ENCODE results near the gene DENND2D.

GRCh38 chr1:111164151-111164550, 36.3 kb downstream of the DENND2D start:
- TF ChIP-seq CTCF (IDR thresholded peaks at IDR 0.05), result no peak
- no peak for TF ChIP-seq POLR2AphosphoS5 (IDR thresholded peaks at IDR 0.05)
- TF ChIP-seq POLR2A (IDR thresholded peaks at IDR 0.05), result no peak

All from breast epithelium (tissue), 3 donors.